ENCODE results near the gene KDM2A.
"Not testable (repeated sequence)": the region's sequence is repeated elsewhere in the genome, so short reads cannot be mapped to it uniquely, and the experiment has no call there.

Gene KDM2A

GRCh38 chr11:67167091-67167490 is 48.0 kb downstream of the KDM2A start:
- H3K36me3 Mint-ChIP-seq (ENCODE audit: low read depth) = peaks cover 33% of the 10 kb centered on the region
- H3K27ac Mint-ChIP-seq = peak overlapping the region; percentile 62 to 83 (median 62)
- no peaks in the 10 kb centered on the region for H3K27me3 Mint-ChIP-seq (ENCODE audit: low read depth)
- no peak for TF ChIP-seq CTCF (IDR thresholded peaks at IDR 0.05; ENCODE audit: unreplicated experiment in 3 of 3)
- H3K4me1 Mint-ChIP-seq = peaks cover 34% of the 10 kb centered on the region
- no peaks in the 10 kb centered on the region for H3K9me3 Mint-ChIP-seq
- no peak overlapping the region for H3K4me3 Mint-ChIP-seq

GRCh38 chr11:67167719-67168118 is 48.7 kb downstream of the KDM2A start:
- Mint-ChIP-seq H3K36me3 (ENCODE audit: low read depth) (peaks cover 39% of the 10 kb centered on the region), H3K4me3 (no peak overlapping the region), H3K4me1 (peaks cover 34% of the 10 kb centered on the region), H3K9me3 (no peaks in the 10 kb centered on the region), H3K27ac (peak overlapping the region; percentile 62 to 83 (median 62)), H3K27me3 (ENCODE audit: low read depth) (no peaks in the 10 kb centered on the region)
- TF ChIP-seq CTCF (IDR thresholded peaks at IDR 0.05; ENCODE audit: unreplicated experiment in 3 of 3) = no peak

GRCh38 chr11:67168911-67169310 is 49.8 kb downstream of the KDM2A start:
- not testable (repeated sequence) for H3K4me3 Mint-ChIP-seq; H3K27me3 Mint-ChIP-seq (ENCODE audit: low read depth); H3K9me3 Mint-ChIP-seq
- Mint-ChIP-seq H3K27ac (peak overlapping the region; percentile 36 to 83 (median 80)), H3K4me1 (peaks cover 26% of the 10 kb centered on the region), H3K36me3 (ENCODE audit: low read depth) (peaks cover 31% of the 10 kb centered on the region)

GRCh38 chr11:67174311-67174710 is 55.2 kb downstream of the KDM2A start:
- no peaks in the 10 kb centered on the region for H3K9me3 Mint-ChIP-seq
- no peak overlapping the region for H3K4me3 Mint-ChIP-seq
- no peak for TF ChIP-seq CTCF (IDR thresholded peaks at IDR 0.05; ENCODE audit: unreplicated experiment in 3 of 3)
- peaks cover 33% of the 10 kb centered on the region for H3K36me3 Mint-ChIP-seq (ENCODE audit: low read depth)
- peak overlapping the region in 1 of 3 experiments; percentile 60 for H3K27ac Mint-ChIP-seq
- no peaks in the 10 kb centered on the region for H3K4me1 Mint-ChIP-seq
- H3K27me3 Mint-ChIP-seq (ENCODE audit: low read depth) = no peaks in the 10 kb centered on the region

GRCh38 chr11:67177399-67178281 is 58.6 kb downstream of the KDM2A start:
- TF ChIP-seq CTCF (IDR thresholded peaks at IDR 0.05; ENCODE audit: unreplicated experiment in 3 of 3) = no peak
- Mint-ChIP-seq H3K36me3 (ENCODE audit: low read depth) (peaks cover 37% of the 10 kb centered on the region), H3K4me3 (no peak overlapping the region), H3K9me3 (no peaks in the 10 kb centered on the region), H3K27me3 (ENCODE audit: low read depth) (no peaks in the 10 kb centered on the region), H3K4me1 (no peaks in the 10 kb centered on the region), H3K27ac (no peak overlapping the region)

- Mint-ChIP-seq H3K36me3 (ENCODE audit: low read depth) (peaks cover 44% of the 10 kb centered on the region), H3K27ac (no peak overlapping the region), H3K9me3 (no peaks in the 10 kb centered on the region), H3K4me1 (no peaks in the 10 kb centered on the region), H3K4me3 (no peak overlapping the region), H3K27me3 (ENCODE audit: low read depth) (no peaks in the 10 kb centered on the region)
- TF ChIP-seq CTCF (IDR thresholded peaks at IDR 0.05; ENCODE audit: unreplicated experiment in 3 of 3) = no peak
Observed at GRCh38 chr11:67178421-67178820, 59.4 kb downstream of the KDM2A start.

All from nephron (organoid).